ELF-1 (cell line): Measurements from ENCODE around the gene QDPR.
"Not testable (repeated sequence)": the region's sequence is repeated elsewhere in the genome, so short reads cannot be mapped to it uniquely, and the experiment has no call there.

Experiments
- DNase-seq: peaks from one replicate; pipeline ENCODE4 v3.0.0-alpha.2; 2016; ENCODE audit warnings: low read depth, low spot score

The QDPR gene

GRCh38 chr4:17511950-17512795 lies at the start of gene QDPR:
Gene QDPR, minus strand, starts transcription at chr4:17512090. Its CDS starts 36 bp downstream, at chr4:17512054.
- DNase-seq: peak; percentile 83

GRCh38 chr4:17561195-17561909 lies 49.5 kb upstream of the QDPR start:
- peak; percentile 17 for DNase-seq

- no peak for DNase-seq
These were observed 48.3 kb upstream of the QDPR start for GRCh38 chr4:17560065-17560673.

GRCh38 chr4:17559709-17560048 lies 47.8 kb upstream of the QDPR start:
- DNase-seq: no peak

GRCh38 chr4:17558941-17559708 lies 47.2 kb upstream of the QDPR start:
- no peak for DNase-seq

- DNase-seq: no peak
These were observed 46.0 kb upstream of the QDPR start for GRCh38 chr4:17557880-17558279.

GRCh38 chr4:17556498-17556897 lies 44.6 kb upstream of the QDPR start:
- no peak for DNase-seq

GRCh38 chr4:17554568-17554967 lies 42.7 kb upstream of the QDPR start:
- DNase-seq: no peak

GRCh38 chr4:17552427-17552826 lies 40.5 kb upstream of the QDPR start:
- peak; percentile 66 for DNase-seq

GRCh38 chr4:17550549-17550948 lies 38.7 kb upstream of the QDPR start:
- no peak for DNase-seq

GRCh38 chr4:17546678-17547077 lies 34.8 kb upstream of the QDPR start:
- DNase-seq: no peak

GRCh38 chr4:17546222-17546621 lies 34.3 kb upstream of the QDPR start:
- no peak for DNase-seq

GRCh38 chr4:17545374-17546140 lies 33.7 kb upstream of the QDPR start:
- DNase-seq: no peak

GRCh38 chr4:17544831-17545234 lies 32.9 kb upstream of the QDPR start:
- no peak for DNase-seq

- DNase-seq: peak; percentile 48
These were observed 32.3 kb upstream of the QDPR start for GRCh38 chr4:17544205-17544604.

GRCh38 chr4:17537060-17537459 lies 25.2 kb upstream of the QDPR start:
- DNase-seq: not testable (repeated sequence)

- DNase-seq: no peak
These were observed 24.0 kb upstream of the QDPR start for GRCh38 chr4:17535906-17536305.

- DNase-seq: no peak
These were observed 23.4 kb upstream of the QDPR start for GRCh38 chr4:17535242-17535641.

GRCh38 chr4:17534705-17535104 lies 22.8 kb upstream of the QDPR start:
- DNase-seq: no peak

- no peak for DNase-seq
These were observed 19.8 kb upstream of the QDPR start for GRCh38 chr4:17531538-17532285.
